NB4 (cell line): ENCODE data around the gene OLFML1.

ENCODE experiments used
- CTCF ChIP-seq: IDR thresholded peaks from one replicate; pipeline ENCODE4 v1.5.1; 2012; ENCODE audit warnings: low read depth, low read length
- POLR2A ChIP-seq: IDR thresholded peaks from 2 replicates; pipeline ENCODE4 v1.6.1; 2011; ENCODE audit warnings: mild to moderate bottlenecking; ENCODE audit not compliant: insufficient read length; ENCODE audit errors: extremely low read depth

- no peak for TF ChIP-seq POLR2A
- no peak for TF ChIP-seq CTCF
These were observed 8.9 kb downstream of the OLFML1 start for GRCh38 chr11:7494086-7494745.
